WERI-Rb-1 (cell line): ENCODE data around the gene LITAF.

Source experiments
- DNase-seq: peaks from one replicate; pipeline ENCODE4 v3.0.0-alpha.2; 2020
- H3K27ac ChIP-seq: fragments of 250-450 bp; sonication (Bioruptor Pico); 2 replicates; pipeline ENCODE4 v1.5.1; 2020; ENCODE audit warnings: mild to moderate bottlenecking, moderate library complexity
- H3K27me3 ChIP-seq: fragments of 250-450 bp; sonication (Bioruptor Pico); 2 replicates; pipeline ENCODE4 v1.5.1; 2021; ENCODE audit warnings: mild to moderate bottlenecking, low read depth, moderate library complexity; ENCODE audit not compliant: insufficient read depth, severe bottlenecking
- H3K36me3 ChIP-seq: fragments of 250-450 bp; sonication (Bioruptor Pico); 2 replicates; pipeline ENCODE4 v1.5.1; 2020; ENCODE audit warnings: mild to moderate bottlenecking, moderate library complexity
- H3K4me3 ChIP-seq: 2 replicates; pipeline ENCODE4 v1.5.1; 2011; ENCODE audit warnings: low read depth, mild to moderate bottlenecking, control low read depth, low read length
- H3K9me3 ChIP-seq: fragments of 250-450 bp; sonication (Bioruptor Pico); 2 replicates; pipeline ENCODE4 v1.5.1; 2021; ENCODE audit warnings: mild to moderate bottlenecking, moderate library complexity; ENCODE audit not compliant: severe bottlenecking
- CTCF ChIP-seq: IDR thresholded peaks from 2 replicates; pipeline ENCODE4 v1.5.1; 2011; ENCODE audit warnings: low read depth, mild to moderate bottlenecking, control low read depth, inconsistent platforms, low read length

LITAF gene

GRCh38 chr16:11629071-11630030 is 42.6 kb upstream of the LITAF start:
- DNase-seq = no peak
- Histone ChIP-seq H3K4me3 (no peak overlapping the region), H3K27me3 (no peaks in the 10 kb centered on the region), H3K9me3 (no peaks in the 10 kb centered on the region), H3K36me3 (no peaks in the 10 kb centered on the region), H3K27ac (no peak overlapping the region)
- TF ChIP-seq CTCF = no peak

DNA sequence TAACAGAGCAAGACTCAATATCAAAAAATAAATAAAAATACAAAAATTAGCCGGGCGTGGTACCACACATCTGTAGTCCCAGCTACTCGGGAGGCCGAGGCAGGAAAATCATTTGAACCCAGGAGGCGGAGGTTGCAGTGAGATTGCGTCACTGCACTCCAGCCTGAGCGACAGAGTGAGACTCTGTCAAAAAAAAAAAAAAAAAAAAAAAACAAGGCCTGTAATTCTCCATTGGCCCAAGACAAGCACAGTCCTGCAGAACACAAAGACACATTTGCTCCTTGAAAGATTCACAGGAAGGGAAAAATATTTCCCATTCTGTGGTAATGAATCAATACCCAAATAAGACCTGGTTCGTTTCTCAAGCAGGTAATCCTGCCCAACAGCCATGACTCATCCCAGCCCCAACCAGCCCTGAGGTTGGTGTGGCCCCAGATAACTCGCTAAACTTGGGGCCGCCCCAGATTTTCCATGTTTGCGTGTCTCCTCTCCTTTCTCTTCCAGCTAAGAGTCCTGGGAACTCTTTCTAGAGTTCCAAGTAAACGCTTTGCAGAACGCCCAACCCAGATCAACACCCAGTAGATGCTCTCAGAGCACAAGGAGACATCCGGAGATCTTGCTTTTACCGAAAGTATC is 41.2 kb upstream of the LITAF start:
- no peak overlapping the region for H3K4me3 ChIP-seq
- no peaks in the 10 kb centered on the region for H3K27me3 ChIP-seq
- DNase-seq = no peak
- no peaks in the 10 kb centered on the region for H3K36me3 ChIP-seq
- TF ChIP-seq CTCF = no peak
- no peaks in the 10 kb centered on the region for H3K9me3 ChIP-seq
- no peak overlapping the region for H3K27ac ChIP-seq

GRCh38 chr16:11627292-11627663 is 40.6 kb upstream of the LITAF start:
- no peak overlapping the region for H3K27ac ChIP-seq

GRCh38 chr16:11626657-11627291 is 40.1 kb upstream of the LITAF start:
- no peak for TF ChIP-seq CTCF
- H3K27me3 ChIP-seq = no peaks in the 10 kb centered on the region
- no peak overlapping the region for H3K27ac ChIP-seq
- no peaks in the 10 kb centered on the region for H3K9me3 ChIP-seq
- no peak overlapping the region for H3K4me3 ChIP-seq
- no peaks in the 10 kb centered on the region for H3K36me3 ChIP-seq
- no peak for DNase-seq

More at GRCh38 chr16:11627292-11627663, 40.6 kb upstream of the LITAF start:
- no peak for TF ChIP-seq CTCF
- Histone ChIP-seq H3K9me3 (no peaks in the 10 kb centered on the region), H3K4me3 (no peak overlapping the region), H3K36me3 (no peaks in the 10 kb centered on the region), H3K27me3 (no peaks in the 10 kb centered on the region)
- no peak for DNase-seq

GRCh38 chr16:11625769-11626168 is 39.0 kb upstream of the LITAF start:
- Histone ChIP-seq H3K27me3 (no peaks in the 10 kb centered on the region), H3K27ac (no peak overlapping the region), H3K9me3 (no peaks in the 10 kb centered on the region), H3K4me3 (no peak overlapping the region), H3K36me3 (no peaks in the 10 kb centered on the region)
- TF ChIP-seq CTCF = no peak
- DNase-seq = no peak
